ENCODE results near the gene LSP1.
A peak's percentile ranks its signal among the peaks of the same experiment; 100 is the strongest.

The LSP1 gene

DNA sequence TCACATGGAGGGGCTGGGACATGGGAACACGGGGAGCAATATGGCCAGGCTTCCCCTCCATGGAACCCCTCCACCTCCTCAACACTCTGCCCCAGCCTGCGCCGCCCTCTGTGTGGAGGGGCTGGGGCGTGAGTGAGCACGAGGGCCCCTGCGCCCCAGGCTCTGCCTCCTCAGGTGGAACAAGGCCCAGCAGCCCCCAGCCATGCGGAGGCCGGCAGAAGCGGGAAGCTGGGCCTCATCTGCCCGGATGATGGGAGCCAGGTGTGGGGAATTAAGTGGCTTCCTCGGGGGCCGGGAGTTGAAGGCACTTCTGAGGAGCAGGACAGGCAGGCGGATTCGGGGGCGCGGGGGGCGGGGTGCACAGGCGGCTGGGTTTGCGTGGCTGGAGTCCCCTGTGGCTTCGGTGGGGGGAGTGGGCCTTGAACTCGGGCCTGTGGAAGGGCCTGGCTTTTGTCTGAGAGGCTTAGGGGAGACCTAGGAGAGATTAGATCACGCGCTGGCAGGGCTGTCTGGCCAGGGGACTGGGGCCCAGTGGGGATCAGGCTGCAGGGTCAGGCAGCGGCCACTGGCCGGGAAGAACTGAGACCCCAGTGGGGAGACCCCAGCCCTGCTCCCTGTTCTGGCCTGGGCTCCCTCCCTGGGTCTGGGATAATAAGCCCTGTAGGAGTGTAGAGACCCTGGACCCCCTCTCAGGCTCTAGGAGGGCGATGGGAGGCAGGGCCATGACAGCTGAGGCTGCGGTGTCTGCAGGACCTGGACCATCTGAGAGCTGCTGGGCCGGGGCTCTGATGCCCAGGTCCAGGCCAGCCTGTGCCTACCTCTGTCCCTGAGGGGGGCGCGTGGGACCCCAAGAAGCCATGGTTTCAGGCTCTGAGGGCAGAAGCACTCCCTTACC is 25.5 kb downstream of the LSP1 start:
- no peaks in the 10 kb centered on the region for H3K36me3 ChIP-seq (ENCODE audit: low read depth)
- DNase-seq (ENCODE audit: low spot score) = peak; percentile 61
- H3K27me3 ChIP-seq (ENCODE audit: insufficient read depth, poor library complexity, severe bottlenecking) = no peaks in the 10 kb centered on the region
- no peak for ATAC-seq (ENCODE audit: low read depth)
- TF ChIP-seq, protein P1, sequence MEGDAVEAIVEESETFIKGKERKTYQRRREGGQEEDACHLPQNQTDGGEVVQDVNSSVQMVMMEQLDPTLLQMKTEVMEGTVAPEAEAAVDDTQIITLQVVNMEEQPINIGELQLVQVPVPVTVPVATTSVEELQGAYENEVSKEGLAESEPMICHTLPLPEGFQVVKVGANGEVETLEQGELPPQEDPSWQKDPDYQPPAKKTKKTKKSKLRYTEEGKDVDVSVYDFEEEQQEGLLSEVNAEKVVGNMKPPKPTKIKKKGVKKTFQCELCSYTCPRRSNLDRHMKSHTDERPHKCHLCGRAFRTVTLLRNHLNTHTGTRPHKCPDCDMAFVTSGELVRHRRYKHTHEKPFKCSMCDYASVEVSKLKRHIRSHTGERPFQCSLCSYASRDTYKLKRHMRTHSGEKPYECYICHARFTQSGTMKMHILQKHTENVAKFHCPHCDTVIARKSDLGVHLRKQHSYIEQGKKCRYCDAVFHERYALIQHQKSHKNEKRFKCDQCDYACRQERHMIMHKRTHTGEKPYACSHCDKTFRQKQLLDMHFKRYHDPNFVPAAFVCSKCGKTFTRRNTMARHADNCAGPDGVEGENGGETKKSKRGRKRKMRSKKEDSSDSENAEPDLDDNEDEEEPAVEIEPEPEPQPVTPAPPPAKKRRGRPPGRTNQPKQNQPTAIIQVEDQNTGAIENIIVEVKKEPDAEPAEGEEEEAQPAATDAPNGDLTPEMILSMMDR (IDR thresholded peaks at IDR 0.05; ENCODE audit: poor library complexity, severe bottlenecking) = no peak
- no peak overlapping the region for H3K4me3 ChIP-seq (ENCODE audit: severe bottlenecking)
- H3K27ac ChIP-seq (ENCODE audit: poor library complexity, severe bottlenecking) = peak overlapping the region; percentile 93
- H3K4me1 ChIP-seq (ENCODE audit: insufficient read depth, poor library complexity, severe bottlenecking) = peaks cover 18% of the 10 kb centered on the region
- no peaks in the 10 kb centered on the region for H3K9me3 ChIP-seq (ENCODE audit: severe bottlenecking)

DNA sequence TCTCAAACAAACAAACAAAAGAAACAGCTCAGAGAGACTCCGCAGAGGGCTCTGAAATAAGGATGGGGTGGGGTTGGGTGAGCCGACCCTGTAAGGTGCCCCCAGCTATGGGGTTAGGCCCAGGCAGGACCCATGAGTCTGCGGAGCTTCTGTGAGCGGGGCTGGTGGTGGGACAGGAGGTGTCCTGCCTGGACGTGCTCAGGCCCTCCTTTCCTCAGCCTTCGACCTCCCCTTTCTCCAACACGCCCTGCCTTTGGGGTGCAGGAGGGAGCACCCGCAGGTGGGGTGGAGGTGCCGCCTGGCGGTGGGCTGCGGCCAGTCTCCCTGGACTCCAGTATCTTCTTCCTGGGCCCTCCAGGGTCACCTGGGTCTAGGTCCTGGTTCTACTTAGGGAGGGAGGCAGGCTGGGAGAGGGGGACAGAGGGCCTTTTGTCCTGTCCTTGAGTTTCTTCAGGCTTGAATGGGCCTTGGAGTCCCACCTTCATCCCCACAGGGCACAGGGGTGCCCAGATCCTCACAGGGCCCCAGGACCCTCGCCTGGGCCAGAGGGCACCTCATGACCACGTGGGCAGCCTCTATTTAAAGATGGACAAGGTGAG is 26.6 kb downstream of the LSP1 start:
- peak overlapping the region; percentile 27 for H3K27ac ChIP-seq (ENCODE audit: poor library complexity, severe bottlenecking)
- DNase-seq (ENCODE audit: low spot score) (peak; percentile 47), ATAC-seq (ENCODE audit: low read depth) (no peak)
- H3K27me3 ChIP-seq (ENCODE audit: insufficient read depth, poor library complexity, severe bottlenecking) = no peaks in the 10 kb centered on the region
- no peaks in the 10 kb centered on the region for H3K9me3 ChIP-seq (ENCODE audit: severe bottlenecking)
- no peaks in the 10 kb centered on the region for H3K36me3 ChIP-seq (ENCODE audit: low read depth)
- H3K4me3 ChIP-seq (ENCODE audit: severe bottlenecking) = no peak overlapping the region
- H3K4me1 ChIP-seq (ENCODE audit: insufficient read depth, poor library complexity, severe bottlenecking) = peaks cover 16% of the 10 kb centered on the region
- TF ChIP-seq, protein P1 (IDR thresholded peaks at IDR 0.05; ENCODE audit: poor library complexity, severe bottlenecking) = no peak

DNA sequence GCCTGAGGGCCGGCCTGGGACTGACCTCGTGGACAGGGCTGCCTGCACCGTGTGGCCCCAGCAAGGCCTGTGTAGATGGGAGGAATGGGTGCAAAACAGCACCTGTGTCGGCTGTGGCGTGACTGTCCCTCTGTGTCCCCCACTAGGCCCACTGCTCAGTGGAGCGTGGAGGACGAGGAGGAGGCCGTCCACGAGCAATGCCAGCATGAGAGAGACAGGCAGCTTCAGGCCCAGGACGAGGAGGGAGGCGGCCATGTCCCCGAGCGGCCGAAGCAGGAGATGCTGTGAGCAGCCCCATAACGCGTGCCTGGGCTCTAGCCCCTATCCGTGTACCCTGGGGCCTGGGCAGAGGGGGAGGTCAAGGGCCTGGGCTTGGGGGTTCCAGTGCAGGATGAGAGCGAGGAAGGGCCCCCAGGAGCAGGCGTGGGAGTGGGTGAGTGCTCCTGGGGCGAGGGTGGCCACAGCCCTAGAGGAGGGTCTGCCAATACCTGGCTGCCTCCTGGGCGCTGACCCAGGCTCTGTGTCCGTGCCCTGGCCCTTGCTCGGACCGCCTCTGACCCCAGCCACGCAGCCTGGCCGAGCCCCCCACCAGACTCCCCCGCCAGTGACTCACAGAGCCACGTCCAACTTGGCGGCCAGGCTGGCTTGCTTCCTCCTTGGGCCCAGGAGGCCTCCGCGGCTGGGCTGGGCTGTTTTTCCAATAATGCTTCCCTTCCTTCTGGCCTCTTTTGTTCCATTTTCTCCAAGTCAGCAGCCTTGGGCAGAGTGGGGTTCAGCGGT is 27.2 kb downstream of the LSP1 start:
- DNase-seq (ENCODE audit: low spot score) = peak; percentile 59
- TF ChIP-seq, protein P1 (IDR thresholded peaks at IDR 0.05; ENCODE audit: poor library complexity, severe bottlenecking) = no peak
- Histone ChIP-seq H3K9me3 (ENCODE audit: severe bottlenecking) (no peaks in the 10 kb centered on the region), H3K27ac (ENCODE audit: poor library complexity, severe bottlenecking) (peak overlapping the region; percentile 27), H3K36me3 (ENCODE audit: low read depth) (no peaks in the 10 kb centered on the region), H3K27me3 (ENCODE audit: insufficient read depth, poor library complexity, severe bottlenecking) (no peaks in the 10 kb centered on the region), H3K4me3 (ENCODE audit: severe bottlenecking) (no peak overlapping the region), H3K4me1 (ENCODE audit: insufficient read depth, poor library complexity, severe bottlenecking) (peaks cover 16% of the 10 kb centered on the region)
- ATAC-seq (ENCODE audit: low read depth) = no peak

DNA sequence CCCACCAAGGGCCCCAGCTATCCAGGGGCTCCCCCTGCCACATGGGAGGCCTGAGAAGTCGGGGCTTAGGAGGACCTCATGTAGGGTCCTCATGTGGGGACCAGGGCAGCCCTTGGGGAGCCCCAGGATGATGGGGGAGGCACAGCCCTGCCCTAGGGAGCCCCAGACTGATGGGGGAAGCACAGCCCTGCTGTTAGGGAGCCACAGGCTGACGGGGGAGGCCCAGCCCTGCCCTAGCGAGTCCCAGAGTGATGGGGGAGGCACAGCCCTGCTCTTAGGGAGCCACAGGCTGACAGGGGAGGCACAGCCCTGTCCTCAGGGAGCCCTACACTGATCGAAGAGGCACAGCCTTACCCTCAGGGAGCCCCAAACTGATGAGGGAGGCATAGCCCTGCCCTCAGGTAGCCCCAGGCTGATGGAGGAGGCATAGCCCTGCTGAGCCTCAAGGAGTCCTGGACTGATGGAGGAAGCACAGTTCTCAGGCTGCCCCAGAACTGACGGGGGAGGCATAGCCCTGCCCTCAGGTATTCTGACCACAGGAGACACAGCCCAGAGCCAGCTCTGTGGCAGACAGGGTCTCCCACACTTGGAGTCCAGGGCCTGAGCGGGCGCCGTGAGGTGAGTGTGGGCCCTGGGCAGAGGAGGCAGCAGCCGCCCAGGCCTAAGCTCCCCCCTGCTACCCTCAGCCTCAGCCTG is 28.0 kb downstream of the LSP1 start:
- TF ChIP-seq, protein P1 (IDR thresholded peaks at IDR 0.05; ENCODE audit: poor library complexity, severe bottlenecking) = no peak
- H3K27me3 ChIP-seq (ENCODE audit: insufficient read depth, poor library complexity, severe bottlenecking) = no peaks in the 10 kb centered on the region
- no peaks in the 10 kb centered on the region for H3K9me3 ChIP-seq (ENCODE audit: severe bottlenecking)
- no peak overlapping the region for H3K4me3 ChIP-seq (ENCODE audit: severe bottlenecking)
- peak; percentile 23 for DNase-seq (ENCODE audit: low spot score)
- peak; percentile 8; the same call in 1 of the 3 replicates for ATAC-seq (ENCODE audit: low read depth)
- peaks cover 16% of the 10 kb centered on the region for H3K4me1 ChIP-seq (ENCODE audit: insufficient read depth, poor library complexity, severe bottlenecking)
- H3K36me3 ChIP-seq (ENCODE audit: low read depth) = no peaks in the 10 kb centered on the region
- H3K27ac ChIP-seq (ENCODE audit: poor library complexity, severe bottlenecking) = peak overlapping the region; percentile 27

Data from RWPE2 (cell line).